Activated effector memory CD4-positive, alpha-beta T cell treated with Interleukin-2 at 50 U/mL for 16 hours (primary cell): ENCODE results near the gene NABP2.
A peak's percentile ranks its signal among the peaks of the same experiment; 100 is the strongest.
"Not testable (repeated sequence)": the region's sequence is repeated elsewhere in the genome, so short reads cannot be mapped to it uniquely, and the experiment has no call there.

ENCODE experiments used
- DNase-seq: peaks from one replicate; pipeline ENCODE4 v3.0.0-alpha.2; 2020

The NABP2 gene

GRCh38 chr12:56224102-56224701 is at the start of gene NABP2:
NABP2 (plus strand) TSS chr12:56224342; CDS start chr12:56224857, 515 bp downstream.
- peak; percentile 89 for DNase-seq

- no peak for DNase-seq
These were observed 45.8 kb upstream of the NABP2 start for GRCh38 chr12:56178347-56178746.

- DNase-seq, result no peak
These were observed 37.2 kb upstream of the NABP2 start for GRCh38 chr12:56186957-56187356.

GRCh38 chr12:56188131-56188777 is 35.9 kb upstream of the NABP2 start:
- no peak for DNase-seq

- no peak for DNase-seq
These were observed 35.4 kb upstream of the NABP2 start for GRCh38 chr12:56188778-56189098.

- DNase-seq, result peak; percentile 79
These were observed 34.8 kb upstream of the NABP2 start, which contains the start of gene SMARCC2 for GRCh38 chr12:56189099-56189917. SMARCC2 (minus strand) TSS chr12:56189483; CDS start chr12:56189461, 22 bp downstream.

GRCh38 chr12:56189918-56190694 is 34.0 kb upstream of the NABP2 start:
- DNase-seq, result peak; percentile 59

- no peak for DNase-seq
These were observed 33.4 kb upstream of the NABP2 start for GRCh38 chr12:56190695-56191155.

GRCh38 chr12:56192582-56192981 is 31.6 kb upstream of the NABP2 start:
- no peak for DNase-seq

- peak; percentile 34 for DNase-seq
These were observed 31.0 kb upstream of the NABP2 start for GRCh38 chr12:56193025-56193578.

- DNase-seq, result not testable (repeated sequence)
These were observed 27.2 kb upstream of the NABP2 start for GRCh38 chr12:56196818-56197550.

GRCh38 chr12:56197921-56198635 is 26.1 kb upstream of the NABP2 start:
- no peak for DNase-seq

GRCh38 chr12:56198836-56199235 is 25.3 kb upstream of the NABP2 start:
- no peak for DNase-seq

GRCh38 chr12:56202366-56202765 is 21.8 kb upstream of the NABP2 start:
- no peak for DNase-seq

- DNase-seq, result no peak
These were observed 21.3 kb upstream of the NABP2 start for GRCh38 chr12:56202838-56203237.

GRCh38 chr12:56204275-56204674 is 19.9 kb upstream of the NABP2 start:
- DNase-seq, result no peak

GRCh38 chr12:56205445-56205844 is 18.7 kb upstream of the NABP2 start:
- no peak for DNase-seq

GRCh38 chr12:56206452-56207166 is 17.5 kb upstream of the NABP2 start:
- DNase-seq, result no peak

- DNase-seq, result no peak
These were observed 16.1 kb upstream of the NABP2 start for GRCh38 chr12:56208006-56208405.

GRCh38 chr12:56212361-56212760 is 11.8 kb upstream of the NABP2 start:
- DNase-seq, result no peak

- DNase-seq, result no peak
These were observed 10.3 kb upstream of the NABP2 start for GRCh38 chr12:56213878-56214277.
